HG03457 (cell line): Measurements from ENCODE around the gene DTNBP1.
"Not testable (repeated sequence)": the region's sequence is repeated elsewhere in the genome, so short reads cannot be mapped to it uniquely, and the experiment has no call there.

Experiments
- ATAC-seq: cut with Tn5 transposase; IDR thresholded peaks from one replicate; pipeline ENCODE4 v1.9.1; 2021; ENCODE audit warnings: moderate number of reproducible peaks; ENCODE audit not compliant: unreplicated experiment

DTNBP1 gene

DNA sequence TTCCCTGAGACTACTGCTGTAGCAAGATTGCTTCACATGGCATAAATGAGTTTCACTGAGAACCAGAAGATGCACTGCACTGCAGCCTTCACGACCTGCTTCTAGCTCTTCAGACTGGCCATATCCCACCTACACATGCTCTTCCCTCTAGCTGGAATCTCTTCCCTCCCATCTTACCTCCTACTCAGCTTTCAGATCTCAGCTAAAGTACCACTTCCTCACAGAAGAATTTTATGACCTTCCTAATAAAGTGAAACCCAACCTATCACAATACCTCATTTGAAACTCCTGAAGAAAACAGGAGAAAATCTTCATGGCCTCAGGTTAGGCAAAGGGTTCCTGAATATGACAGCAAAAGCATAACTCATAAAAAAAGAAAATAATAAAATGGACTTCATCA, 99.9 kb downstream of the DTNBP1 start:
- ATAC-seq, result no peak

DNA sequence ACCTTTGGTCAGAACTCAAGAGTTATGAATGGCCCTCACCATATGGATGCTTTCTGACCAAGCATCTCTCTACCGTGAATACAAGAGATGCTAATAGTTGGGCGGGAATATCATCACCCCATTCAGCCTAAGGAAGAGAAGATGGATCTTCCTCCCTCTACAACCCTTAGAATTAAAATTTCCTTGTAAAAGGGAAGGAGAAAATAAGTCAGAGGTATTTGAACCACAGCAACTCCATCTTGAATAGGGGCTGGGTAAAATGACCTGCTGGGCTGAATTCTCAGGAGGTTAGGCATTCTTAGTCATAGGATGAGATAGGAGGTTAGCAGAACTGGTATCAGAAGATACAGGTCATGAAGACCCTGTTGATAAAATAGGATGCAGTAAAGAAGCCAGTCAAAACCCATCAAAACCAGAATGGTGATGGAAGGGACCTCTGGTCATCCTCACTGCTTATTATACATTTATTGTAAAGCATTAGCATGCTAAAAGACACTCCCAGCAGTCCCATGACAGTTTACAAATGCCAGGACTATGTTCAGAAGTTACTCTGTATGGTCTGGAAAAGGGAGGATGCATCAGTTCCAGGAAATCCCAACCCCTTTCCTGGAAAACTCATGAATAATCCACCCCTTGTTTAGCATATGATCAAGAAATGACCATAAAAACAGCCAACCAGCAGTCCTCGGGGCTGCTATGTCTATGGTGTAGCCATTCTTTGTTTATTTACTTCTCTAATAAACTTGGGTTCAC, 101.2 kb downstream of the DTNBP1 start:
- ATAC-seq, result no peak

DNA sequence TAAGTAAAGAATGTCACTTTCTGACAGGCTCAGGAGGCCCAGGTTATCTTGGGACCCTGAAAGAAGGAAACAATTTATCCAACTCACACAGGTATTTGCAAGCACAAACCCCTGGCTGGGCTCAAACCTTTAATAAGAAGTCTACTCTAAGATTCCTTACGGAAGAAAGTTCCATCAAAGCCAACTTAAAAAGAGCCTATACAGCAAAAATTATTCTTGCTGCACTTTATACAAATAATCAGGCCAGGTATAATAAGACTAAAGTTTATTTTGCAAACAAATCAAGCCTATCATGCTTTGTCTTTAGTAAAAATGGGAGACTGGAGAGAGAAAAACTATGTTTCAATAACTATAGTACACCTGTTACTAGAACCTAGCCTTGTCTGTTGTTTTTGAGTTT, 102.1 kb downstream of the DTNBP1 start:
- ATAC-seq, result no peak

DNA sequence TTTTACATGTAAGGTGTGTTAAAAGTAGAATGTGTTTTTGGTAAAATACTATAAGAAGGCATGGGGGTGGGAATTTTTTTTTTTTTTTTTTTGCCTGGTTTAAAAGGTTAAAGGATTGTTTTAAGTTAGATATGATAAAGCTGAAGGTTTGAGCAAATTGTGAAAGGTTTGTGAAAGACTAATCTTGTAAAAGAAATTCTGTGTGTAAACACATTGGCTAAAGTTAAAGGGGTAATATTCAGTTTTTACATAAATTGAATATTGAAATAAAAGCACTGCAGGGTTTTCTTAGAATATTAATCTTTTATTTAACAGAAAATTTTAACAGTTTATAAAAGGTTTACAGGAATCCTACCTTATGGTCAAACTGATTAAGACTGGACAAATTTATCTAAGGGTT, 105.7 kb downstream of the DTNBP1 start:
- no peak for ATAC-seq

DNA sequence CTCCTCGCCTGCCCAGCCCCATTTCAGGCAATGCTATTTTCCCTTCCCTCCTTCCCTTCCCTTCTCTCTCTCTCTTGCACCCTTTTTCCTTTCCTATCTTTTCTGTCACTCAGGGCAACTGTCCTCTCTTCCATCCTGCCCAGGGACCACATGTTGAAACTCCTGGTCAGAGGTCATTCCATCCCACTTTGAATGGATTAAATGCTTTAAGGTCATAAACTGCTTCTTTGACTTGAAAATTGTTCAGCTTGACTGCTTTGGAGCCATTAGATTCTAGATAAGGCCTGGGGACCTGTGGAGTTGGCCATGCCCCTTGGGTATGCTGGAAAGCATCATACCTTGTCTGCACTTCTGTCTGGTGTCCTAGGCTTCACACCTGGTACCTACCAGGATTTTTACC, 106.1 kb downstream of the DTNBP1 start:
- no peak for ATAC-seq

DNA sequence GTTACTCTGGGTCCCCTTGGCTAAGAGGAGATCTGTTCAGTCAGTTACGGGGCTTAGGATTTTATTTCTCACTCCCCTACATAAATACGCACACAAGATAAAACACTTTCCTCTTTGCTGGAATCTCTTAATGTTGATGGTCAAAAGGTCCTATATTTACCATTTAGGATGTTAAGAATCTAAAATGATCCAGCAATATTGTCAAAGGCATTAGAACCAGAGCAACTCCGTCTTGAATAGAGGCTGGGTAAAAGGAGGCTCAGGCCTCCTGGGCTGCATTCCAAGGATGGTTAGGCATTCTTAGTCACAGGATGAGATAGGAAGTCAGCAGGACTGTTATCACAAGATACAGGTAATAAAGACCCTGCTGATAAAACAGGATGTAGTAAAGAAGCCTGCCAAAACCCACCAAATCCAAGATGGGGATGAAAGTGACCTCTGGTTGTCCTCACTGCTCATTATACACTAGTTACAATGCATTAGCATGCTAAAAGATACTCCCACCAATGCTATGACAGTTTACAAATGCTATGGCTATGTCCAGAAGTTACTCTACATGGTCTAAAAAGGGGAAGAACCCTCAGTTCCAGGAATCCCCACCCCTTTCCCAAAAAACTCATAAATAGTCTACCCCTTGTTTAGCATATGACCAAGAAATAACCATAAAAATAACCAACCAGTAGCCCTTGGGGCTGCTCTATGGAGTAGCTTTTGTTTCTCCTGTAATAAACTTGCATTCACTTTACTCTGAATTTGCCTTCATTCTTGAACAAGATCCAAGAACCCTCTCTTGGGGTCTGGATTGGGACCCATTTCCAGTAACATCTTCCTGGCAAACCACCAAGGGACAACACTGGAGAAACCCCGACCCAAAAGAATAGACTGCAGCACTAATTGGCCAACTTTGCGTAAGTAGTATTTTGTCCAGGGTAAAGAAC, 107.5 kb downstream of the DTNBP1 start:
- ATAC-seq, result no peak

DNA sequence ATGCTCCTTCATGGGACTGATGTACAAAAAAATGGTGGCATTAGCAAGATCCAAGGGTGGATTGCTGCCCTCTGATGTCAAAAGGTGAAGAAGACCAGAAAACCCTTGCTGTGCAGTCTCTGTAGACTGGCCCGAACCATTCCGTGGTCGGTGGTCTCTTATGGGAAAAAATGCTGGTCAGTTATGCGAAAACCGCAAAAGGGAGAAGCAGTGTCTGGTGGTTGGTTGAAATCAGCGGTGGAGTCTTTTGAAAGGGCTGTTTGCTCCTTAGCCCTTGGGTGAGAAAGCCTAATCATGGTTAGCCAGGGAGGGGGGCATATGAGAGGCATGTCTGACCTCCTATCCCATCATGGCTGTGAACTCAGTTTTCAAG, 108.1 kb downstream of the DTNBP1 start:
- ATAC-seq, result no peak

DNA sequence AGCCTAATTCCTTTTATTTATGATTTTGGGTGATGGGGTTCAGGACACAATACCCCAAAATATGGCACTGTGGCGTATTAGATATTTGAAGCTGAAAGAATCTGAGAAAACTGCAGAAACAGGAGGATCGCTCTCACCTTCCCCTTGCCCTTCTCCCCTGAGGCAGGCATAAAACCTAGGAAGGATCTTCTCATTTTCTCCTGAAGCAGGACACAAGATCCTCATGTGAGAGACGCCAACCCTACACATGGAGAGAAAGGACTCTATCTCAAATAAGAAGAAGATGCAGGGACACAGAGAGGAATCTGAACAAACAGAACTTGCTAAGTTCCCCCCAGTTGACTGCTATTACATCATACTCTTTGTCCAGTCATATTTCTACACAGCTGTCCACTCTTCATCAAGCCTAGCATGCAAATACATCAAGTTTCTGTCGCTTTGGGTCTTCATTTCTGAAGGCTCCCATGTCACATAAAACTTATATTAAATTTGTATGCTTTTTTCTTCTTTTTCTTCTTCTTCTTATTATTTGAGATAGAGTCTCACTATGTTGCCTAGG, 109.0 kb downstream of the DTNBP1 start:
- ATAC-seq, result no peak

DNA sequence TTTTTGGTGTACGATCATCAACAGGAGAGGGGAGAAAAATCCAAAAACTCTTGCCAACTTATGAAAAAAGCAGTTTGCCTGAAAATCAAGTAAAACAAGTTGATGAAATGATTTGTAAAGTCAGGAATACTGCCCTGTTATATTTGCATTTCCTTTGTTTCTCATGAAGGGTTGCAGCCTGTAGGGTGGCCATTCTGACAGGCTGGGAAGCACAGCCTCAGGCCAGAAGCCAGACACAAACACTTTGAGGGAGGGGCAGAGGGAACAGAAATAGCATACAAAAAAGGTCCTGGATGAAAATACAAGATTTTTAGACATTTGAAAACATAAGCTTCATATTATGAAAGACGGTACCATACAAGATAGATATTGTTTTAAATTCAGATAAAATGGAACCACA, 109.8 kb downstream of the DTNBP1 start:
- no peak for ATAC-seq

DNA sequence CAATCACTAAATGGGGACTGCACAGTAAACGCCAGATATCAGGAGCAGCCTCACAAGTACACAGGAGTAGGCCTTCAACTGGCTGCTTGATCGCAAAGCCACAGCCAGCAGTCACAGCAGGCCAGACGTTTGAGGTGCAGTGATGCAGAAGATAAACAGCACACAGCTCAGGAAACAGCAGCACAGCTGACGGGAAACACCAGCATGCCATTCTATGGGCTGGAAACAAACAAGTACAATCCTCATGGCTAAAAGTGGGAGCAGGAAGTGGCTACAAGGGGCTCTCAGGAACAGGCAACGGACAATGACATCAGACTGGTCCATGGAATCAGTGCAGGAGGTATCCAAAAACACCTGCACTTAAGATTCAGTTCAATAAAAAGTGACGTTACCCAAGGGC, 111.0 kb downstream of the DTNBP1 start:
- no peak for ATAC-seq

DNA sequence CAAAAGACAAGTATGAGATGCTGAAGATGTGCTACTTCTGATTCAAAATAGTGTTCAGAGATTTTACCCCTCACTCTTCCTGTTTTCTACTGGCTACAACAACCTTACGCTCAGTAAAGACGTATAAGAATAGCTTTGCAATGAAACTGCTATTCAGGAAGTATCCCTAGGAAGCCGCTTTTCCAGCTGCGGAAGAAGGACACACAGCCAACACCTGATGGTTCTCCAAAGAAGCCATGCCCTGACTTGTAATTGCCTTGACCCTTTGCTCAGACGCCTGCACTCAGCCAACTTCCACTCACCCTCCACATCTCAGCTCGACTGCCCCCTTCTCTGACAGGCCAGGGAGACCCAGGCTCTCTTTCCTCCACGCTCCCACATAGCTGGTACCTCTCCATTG, 111.6 kb downstream of the DTNBP1 start:
- ATAC-seq, result no peak

DNA sequence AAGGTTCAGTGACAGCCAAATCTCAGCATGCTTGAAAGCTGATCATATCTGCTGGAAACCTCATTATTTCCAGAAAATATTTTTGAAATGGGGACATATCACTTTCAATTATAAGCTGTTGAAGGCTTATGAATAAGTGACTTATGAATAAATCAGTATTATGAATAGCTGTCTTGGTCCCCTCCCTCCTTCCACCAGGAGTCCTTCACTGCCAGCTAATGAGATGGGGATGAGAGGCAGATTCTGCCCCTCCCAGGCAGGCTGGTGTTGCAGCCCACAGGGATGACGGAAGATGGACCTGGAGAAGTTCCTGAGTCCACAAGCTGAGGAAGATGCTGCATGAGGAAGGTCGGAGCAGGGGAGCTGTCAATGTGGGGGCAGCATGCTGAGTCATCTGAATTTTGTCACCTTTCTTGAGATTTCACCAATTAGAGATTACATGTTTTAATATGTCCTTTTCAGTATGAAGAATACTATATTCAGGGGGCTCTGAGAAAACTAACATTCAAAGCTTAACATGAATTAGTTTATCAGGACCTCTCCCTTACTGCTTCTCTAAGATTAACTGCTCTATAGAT, 112.2 kb downstream of the DTNBP1 start:
- ATAC-seq, result no peak

DNA sequence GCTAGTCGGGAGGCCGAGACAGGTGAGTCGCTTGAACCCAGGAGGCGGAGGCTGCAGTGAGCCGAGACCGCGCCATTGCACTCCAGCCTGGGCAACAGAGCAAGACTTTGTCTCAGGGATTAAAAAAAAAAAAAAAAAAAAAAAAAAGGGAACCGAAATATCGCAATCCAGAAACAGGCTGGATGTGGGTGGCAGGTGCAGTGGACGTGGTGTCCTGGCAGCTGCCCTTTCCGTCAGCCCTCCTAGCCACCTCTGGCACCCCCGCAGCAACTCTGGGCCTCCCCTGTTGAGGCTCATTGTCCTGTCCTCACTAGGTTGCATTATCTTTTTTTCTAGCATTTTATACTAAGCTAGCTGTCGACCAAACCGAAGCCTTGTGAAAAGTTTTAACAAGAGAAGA, 113.5 kb downstream of the DTNBP1 start:
- no peak for ATAC-seq

DNA sequence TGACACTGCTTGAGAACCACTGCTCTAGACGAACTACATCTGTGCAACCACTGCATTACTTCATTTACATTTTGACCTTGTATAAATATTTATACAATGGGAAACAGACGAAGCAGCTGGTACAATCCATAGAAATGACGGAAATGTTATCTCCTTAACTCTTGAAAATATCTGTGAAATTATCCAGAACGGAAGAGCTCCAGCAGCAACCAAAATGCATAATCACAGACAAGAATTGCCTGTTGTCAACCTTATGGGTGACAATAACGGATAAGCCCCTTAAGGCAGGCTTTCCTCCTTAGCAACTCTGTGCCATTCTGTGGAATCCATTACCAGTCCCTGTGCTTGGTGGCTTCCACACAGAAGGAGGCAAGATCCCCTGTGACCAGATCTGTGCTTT, 115.4 kb downstream of the DTNBP1 start:
- ATAC-seq, result no peak

DNA sequence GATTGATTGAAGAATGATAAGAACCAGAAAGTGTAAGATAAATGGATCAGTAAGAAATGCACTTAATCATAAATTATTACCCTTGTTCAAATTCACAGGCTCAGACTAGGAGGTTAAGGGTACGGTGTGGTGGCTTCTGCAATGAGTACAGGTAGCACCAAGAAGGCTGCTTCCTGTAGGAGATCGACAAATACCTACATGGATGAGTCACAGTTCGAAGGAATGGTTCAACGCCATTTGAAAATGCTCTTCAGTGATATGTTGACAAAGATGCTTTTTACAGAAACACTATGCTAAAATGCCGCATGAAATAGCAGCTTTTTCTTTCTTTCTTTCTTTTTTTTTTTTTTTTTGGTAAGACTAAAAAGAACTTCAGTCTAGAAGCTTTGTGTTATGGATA, 116.2 kb downstream of the DTNBP1 start:
- ATAC-seq, result no peak

DNA sequence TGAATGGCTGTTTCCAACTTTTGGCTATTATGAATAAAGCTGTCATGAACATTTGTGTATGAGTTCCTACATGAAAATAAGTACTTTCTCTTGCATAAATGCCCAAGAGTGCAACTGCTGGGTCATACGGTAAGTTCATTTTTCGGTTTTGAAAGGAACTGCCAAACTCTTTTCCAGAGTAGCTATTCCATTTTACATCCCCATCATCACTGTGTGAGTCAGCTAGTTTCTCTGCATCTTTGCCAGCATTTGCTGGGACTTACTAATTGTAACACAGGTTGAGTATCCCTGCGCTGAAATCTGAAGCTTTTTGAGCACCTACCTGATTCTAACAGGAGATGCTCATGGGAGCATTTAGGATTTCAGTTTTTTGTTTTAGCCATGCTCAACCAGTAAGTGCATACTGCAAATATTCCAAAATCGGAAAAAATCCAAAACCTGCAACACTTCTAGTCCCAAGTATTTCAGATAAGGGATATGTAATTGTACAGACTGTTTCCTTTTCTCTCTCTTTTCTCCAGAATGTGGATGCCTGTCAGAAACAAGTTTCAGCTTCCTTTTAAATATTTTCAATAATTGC, 118.4 kb downstream of the DTNBP1 start:
- no peak for ATAC-seq

DNA sequence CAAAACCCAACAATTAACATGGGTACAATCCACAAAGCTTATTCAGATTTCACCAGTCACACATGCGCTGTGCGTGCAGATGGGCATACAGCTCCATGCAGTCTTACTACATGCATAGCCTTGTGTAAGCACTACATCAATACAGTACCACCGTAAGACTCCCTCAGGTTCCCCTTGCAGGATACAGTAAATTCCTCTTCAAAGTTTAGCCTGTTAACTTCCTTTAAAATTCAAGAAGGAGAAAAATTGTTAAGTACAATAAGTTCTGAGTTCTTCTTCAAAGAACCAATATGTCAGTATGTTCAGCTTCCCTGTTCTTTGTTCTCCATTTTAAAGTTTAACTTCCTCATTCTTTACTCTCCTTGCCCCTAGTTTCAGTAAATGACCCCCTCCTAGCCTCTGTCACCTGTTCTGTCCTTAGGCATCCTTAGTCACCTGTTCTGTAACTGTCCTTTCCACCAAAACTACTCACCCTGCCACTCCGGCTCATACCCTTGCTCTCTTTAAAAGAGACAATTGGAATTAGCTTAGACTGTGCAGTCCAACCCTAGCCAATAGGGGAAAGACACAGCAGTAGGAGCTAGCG, 119.4 kb downstream of the DTNBP1 start:
- ATAC-seq, result not testable (repeated sequence)

DNA sequence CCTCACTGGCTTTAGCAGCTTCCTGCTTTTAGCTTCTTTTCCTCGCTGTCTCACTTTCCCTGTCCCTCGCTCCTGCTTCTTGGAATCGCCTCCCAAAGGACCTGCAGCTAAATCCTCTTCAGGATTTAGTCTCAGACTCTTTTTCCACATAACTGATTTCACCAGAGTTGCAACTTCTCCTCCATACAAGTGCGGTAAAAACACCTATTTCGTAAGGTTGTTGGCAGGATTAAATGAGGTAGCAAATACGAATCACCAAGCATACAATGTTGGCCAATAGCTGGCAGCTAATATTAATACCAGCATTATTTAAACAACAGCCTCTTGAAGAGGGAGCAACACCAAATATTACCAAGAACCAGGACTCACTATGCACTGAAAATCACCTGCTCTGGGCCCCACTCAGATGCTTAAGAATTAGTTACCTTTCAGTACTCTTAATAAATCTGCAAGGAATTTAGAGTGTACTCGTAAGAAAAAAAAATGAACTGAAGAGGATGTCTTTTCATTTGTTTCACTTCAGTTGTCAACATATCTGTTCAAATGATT, 123.0 kb downstream of the DTNBP1 start:
- ATAC-seq, result no peak

DNA sequence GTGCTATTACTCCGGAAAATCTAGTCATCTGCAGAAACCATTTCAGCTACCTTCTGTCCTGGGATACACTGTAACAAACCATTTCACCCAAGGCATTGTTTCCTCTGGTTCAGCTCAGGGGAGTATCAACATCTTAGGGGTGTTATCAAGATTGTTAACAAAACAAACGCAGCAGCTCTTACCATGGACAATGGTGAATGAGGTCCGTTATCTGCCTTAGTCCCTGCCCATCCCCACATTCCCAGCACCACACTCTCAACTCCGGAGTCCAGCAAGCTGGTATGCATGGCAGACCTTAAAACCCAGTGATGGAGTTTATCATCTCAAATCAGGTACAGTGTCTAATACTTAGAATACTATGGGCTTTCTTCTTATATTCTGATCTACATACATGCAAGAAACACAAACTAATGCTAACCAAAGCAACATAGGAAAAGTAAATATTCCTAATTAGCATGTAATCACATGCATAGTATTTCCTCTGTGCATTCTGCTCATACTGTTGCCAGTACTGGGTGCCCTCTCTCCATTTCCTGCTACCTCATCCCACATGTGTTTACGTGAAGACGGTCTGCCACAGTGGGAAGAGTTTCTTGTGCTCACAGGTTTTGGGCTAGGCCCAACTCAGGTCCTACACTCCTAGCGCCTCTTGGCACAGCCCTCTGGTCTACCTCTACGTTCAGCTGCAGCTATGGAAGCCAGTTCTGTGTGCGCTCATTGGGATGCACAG, 123.9 kb downstream of the DTNBP1 start:
- no peak for ATAC-seq

DNA sequence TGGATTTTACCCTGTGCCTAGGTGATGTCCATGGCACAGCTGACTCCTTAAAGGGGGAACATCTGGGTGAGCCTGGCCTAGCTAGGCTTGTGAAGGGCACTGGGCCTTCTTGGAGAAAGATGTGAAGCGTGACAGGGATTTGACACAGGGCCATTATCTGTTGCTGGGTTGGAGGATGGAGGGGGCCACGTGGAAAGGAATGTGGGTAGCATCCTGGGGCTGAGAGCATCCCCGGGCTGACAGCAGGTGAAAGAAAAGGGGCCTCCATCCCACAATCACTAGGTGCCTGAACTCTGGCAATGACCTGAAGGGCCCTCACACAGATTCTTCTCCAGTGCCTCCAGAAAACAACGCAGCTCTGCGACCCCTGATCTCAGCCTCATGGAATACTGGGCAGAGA, 124.7 kb downstream of the DTNBP1 start:
- ATAC-seq, result no peak
